ENCODE data around the gene RING1.

Gene RING1

DNA sequence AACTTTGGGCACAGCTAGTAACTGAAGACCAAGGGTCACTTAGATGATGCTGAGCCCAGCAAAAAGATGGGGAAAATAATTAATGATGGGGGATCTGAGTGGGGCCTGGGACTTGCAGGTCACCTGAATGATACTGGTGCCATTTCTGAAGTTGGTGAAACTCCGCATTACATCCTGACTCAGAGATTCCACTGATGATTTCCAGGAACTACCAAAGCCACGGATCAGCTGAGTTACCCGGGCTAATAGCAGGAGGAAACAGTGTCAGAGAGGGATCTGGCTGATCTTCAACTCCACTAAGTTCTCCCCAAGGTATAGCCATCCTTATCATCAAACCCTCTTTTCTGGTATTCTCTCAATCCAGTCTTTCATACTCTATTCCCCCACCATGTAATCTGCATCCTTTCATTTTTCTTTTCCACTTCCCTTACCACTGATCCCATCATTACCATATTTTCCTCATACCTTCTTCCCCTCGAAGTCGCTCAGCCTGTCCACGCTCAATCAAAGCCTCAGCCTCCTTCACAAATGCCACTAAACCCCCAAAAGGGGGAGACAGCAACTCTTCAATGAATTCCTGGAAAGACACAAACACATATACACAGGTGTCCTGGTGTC, 43.2 kb downstream of the RING1 start:
- H3K36me3 ChIP-seq (ENCODE audit: control insufficient read depth in 4 of 4, insufficient read depth in 4 of 4, low read length in 3 of 4): peaks cover 0 to 14% (median 8%) of the 10 kb centered on the region in 4 experiments
- WGBS (ENCODE audit: insufficient coverage): 78% methylated on average over 6 of the region's 6 CpGs
- no peak overlapping the region for H3K27ac ChIP-seq (ENCODE audit: insufficient read depth in 1 of 2, low read depth in 1 of 2, low read length in 2 of 2, poor library complexity in 1 of 2, severe bottlenecking in 2 of 2)
- H3K9me3 ChIP-seq (ENCODE audit: control extremely low read depth in 1 of 5, control insufficient read depth in 4 of 5, insufficient read depth in 2 of 5, low read depth in 1 of 5, low read length in 4 of 5): no peaks in the 10 kb centered on the region
- ChIA-PET POLR2A (no interaction called here), CTCF (interaction anchor here (0.9 to 2.9 kb wide), 3 partner anchors 11 to 48 kb away, joined by 3 to 11 read pairs (median 9); partner anchors contain the start of genes RGL2, RPS18 and VPS52)
- H3K4me1 ChIP-seq (ENCODE audit: control extremely low read depth in 1 of 4, control insufficient read depth in 4 of 4, insufficient read depth in 4 of 4, low read length in 3 of 4): peaks cover 10 to 27% (median 25%) of the 10 kb centered on the region in 4 experiments
- no peak overlapping the region for H3K4me3 ChIP-seq (ENCODE audit: control insufficient read depth in 1 of 7, extremely low read depth in 1 of 7, insufficient read depth in 4 of 7, low read depth in 2 of 7, low read length in 6 of 7)
- DNase-seq: no peak
- peaks cover 0 to 2% (median 0%) of the 10 kb centered on the region in 5 experiments for H3K27me3 ChIP-seq (replicated peaks in 2 of 5; ENCODE audit: control insufficient read depth in 4 of 5, insufficient read depth in 5 of 5, low read length in 4 of 5)

DNA sequence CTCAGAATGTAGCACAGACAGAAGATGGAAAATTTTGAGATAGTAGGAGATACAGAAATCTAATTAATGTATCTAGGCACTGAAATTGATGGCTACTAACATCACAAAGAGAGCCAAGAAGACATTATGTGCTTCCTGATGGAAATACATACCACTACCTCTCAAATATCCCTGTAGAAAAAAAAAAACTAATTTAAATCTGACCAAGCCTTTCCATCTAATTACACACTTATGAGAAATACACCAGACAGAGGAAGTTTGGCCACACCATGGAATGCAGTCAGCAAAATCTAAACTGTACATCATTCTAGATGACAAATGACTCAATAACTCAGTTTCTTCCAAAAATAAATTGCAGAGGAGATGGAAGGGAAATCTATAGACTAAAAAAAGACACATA, 44.5 kb downstream of the RING1 start:
- Histone ChIP-seq H3K27me3 (replicated peaks in 2 of 5; ENCODE audit: control insufficient read depth in 4 of 5, insufficient read depth in 5 of 5, low read length in 4 of 5) (no peaks in the 10 kb centered on the region), H3K27ac (ENCODE audit: insufficient read depth in 1 of 2, low read depth in 1 of 2, low read length in 2 of 2, poor library complexity in 1 of 2, severe bottlenecking in 2 of 2) (no peak overlapping the region), H3K4me1 (ENCODE audit: control extremely low read depth in 1 of 4, control insufficient read depth in 4 of 4, insufficient read depth in 4 of 4, low read length in 3 of 4) (peaks cover 10 to 27% (median 24%) of the 10 kb centered on the region in 4 experiments), H3K4me3 (ENCODE audit: control insufficient read depth in 1 of 7, extremely low read depth in 1 of 7, insufficient read depth in 4 of 7, low read depth in 2 of 7, low read length in 6 of 7) (no peak overlapping the region), H3K36me3 (ENCODE audit: control insufficient read depth in 4 of 4, insufficient read depth in 4 of 4, low read length in 3 of 4) (peaks cover 0 to 22% (median 11%) of the 10 kb centered on the region in 4 experiments), H3K9me3 (ENCODE audit: control extremely low read depth in 1 of 5, control insufficient read depth in 4 of 5, insufficient read depth in 2 of 5, low read depth in 1 of 5, low read length in 4 of 5) (no peaks in the 10 kb centered on the region)
- POLR2A ChIA-PET: no interaction called here
- CTCF ChIA-PET: interaction anchor here (0.9 kb wide), 1 partner anchor 47 kb away, joined by 3 read pairs; no protein-coding TSS in a partner anchor
- no peak for DNase-seq

GRCh38 chr6:33254591-33254990, 46.3 kb downstream of the RING1 start:
- Histone ChIP-seq H3K27me3 (replicated peaks in 2 of 5; ENCODE audit: control insufficient read depth in 4 of 5, insufficient read depth in 5 of 5, low read length in 4 of 5) (no peaks in the 10 kb centered on the region), H3K36me3 (ENCODE audit: control insufficient read depth in 4 of 4, insufficient read depth in 4 of 4, low read length in 3 of 4) (peaks cover 2 to 28% (median 15%) of the 10 kb centered on the region in 4 experiments), H3K9me3 (ENCODE audit: control extremely low read depth in 1 of 5, control insufficient read depth in 4 of 5, insufficient read depth in 2 of 5, low read depth in 1 of 5, low read length in 4 of 5) (no peaks in the 10 kb centered on the region), H3K4me3 (ENCODE audit: control insufficient read depth in 1 of 7, extremely low read depth in 1 of 7, insufficient read depth in 4 of 7, low read depth in 2 of 7, low read length in 6 of 7) (no peak overlapping the region), H3K27ac (ENCODE audit: insufficient read depth in 1 of 2, low read depth in 1 of 2, low read length in 2 of 2, poor library complexity in 1 of 2, severe bottlenecking in 2 of 2) (no peak overlapping the region), H3K4me1 (ENCODE audit: control extremely low read depth in 1 of 4, control insufficient read depth in 4 of 4, insufficient read depth in 4 of 4, low read length in 3 of 4) (peaks cover 4 to 12% (median 10%) of the 10 kb centered on the region in 4 experiments)
- DNase-seq: no peak
- ChIA-PET CTCF (interaction anchor here (0.6 to 1.2 kb wide), 3 partner anchors 9 to 153 kb away, joined by 3 to 5 read pairs (median 3); no protein-coding TSS in a partner anchor), POLR2A (no interaction called here)
- 83% methylated on average over 1 of the region's 4 CpGs for WGBS (ENCODE audit: insufficient coverage)

DNA sequence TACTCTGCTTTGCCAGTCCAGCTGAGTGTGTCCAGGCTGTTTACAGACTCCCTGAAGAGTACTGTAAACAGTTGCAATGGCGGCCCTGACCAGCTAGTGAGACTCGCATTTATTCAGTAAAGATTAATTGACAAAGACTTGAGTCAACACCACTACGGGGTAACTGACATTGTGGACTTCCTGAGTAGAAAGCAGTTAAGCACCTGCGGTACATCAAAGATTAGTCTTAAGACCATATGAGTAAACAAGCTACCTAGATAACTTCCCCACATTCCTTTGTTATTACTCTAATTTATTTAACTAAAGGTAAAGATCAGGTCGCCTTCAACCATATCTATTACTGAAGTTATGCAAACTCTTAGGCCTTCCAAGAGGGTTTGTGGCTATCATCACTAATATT, 50.7 kb downstream of the RING1 start:
- ChIA-PET CTCF (interaction anchor here (0.7 kb wide), 1 partner anchor 98 kb away, joined by 3 read pairs; no protein-coding TSS in a partner anchor), POLR2A (no interaction called here)
- 100% methylated on average over 2 of the region's 5 CpGs for WGBS (ENCODE audit: insufficient coverage)
- H3K36me3 ChIP-seq (ENCODE audit: control insufficient read depth in 4 of 4, insufficient read depth in 4 of 4, low read length in 3 of 4): peaks cover 7 to 48% (median 23%) of the 10 kb centered on the region in 4 experiments
- no peaks in the 10 kb centered on the region for H3K9me3 ChIP-seq (ENCODE audit: control extremely low read depth in 1 of 5, control insufficient read depth in 4 of 5, insufficient read depth in 2 of 5, low read depth in 1 of 5, low read length in 4 of 5)
- H3K4me3 ChIP-seq (ENCODE audit: control insufficient read depth in 1 of 7, extremely low read depth in 1 of 7, insufficient read depth in 4 of 7, low read depth in 2 of 7, low read length in 6 of 7): no peak overlapping the region
- no peak overlapping the region for H3K27ac ChIP-seq (ENCODE audit: insufficient read depth in 1 of 2, low read depth in 1 of 2, low read length in 2 of 2, poor library complexity in 1 of 2, severe bottlenecking in 2 of 2)
- DNase-seq: no peak
- no peaks in the 10 kb centered on the region for H3K27me3 ChIP-seq (replicated peaks in 2 of 5; ENCODE audit: control insufficient read depth in 4 of 5, insufficient read depth in 5 of 5, low read length in 4 of 5)
- H3K4me1 ChIP-seq (ENCODE audit: control extremely low read depth in 1 of 4, control insufficient read depth in 4 of 4, insufficient read depth in 4 of 4, low read length in 3 of 4): no peaks in the 10 kb centered on the region
